SK-N-SH treated with all-trans-retinoic acid at 6 μM for 48 hours (cell line): ENCODE measurements around the gene AGPAT3.

Experiments used
- ATAC-seq: fragments of 200-7000 bp; cut with Tn5 transposase; 3 replicates; pipeline ENCODE4 v1.9.1; 2020; ENCODE audit warnings: mild to moderate bottlenecking, moderate library complexity
- ARNTL ChIP-seq: fragments of 450-650 bp; formaldehyde crosslinking; IDR thresholded peaks from 2 replicates; pipeline ENCODE4 v1.5.0; 2020; ENCODE audit warnings: low read depth, mild to moderate bottlenecking, moderate library complexity, borderline replicate concordance
- BACH2 ChIP-seq: fragments of 250-450 bp; sonication (Bioruptor Pico); IDR thresholded peaks from 2 replicates; pipeline ENCODE4 v1.9.0; 2021; ENCODE audit warnings: mild to moderate bottlenecking, borderline replicate concordance
- CSDC2 ChIP-seq: fragments of 250-450 bp; sonication (Bioruptor Pico); IDR thresholded peaks from 2 replicates; pipeline ENCODE4 v1.5.0; 2020; ENCODE audit warnings: mild to moderate bottlenecking, moderate library complexity
- CSRNP3 ChIP-seq: fragments of 250-450 bp; sonication (Bioruptor Pico); IDR thresholded peaks from 2 replicates; pipeline ENCODE4 v1.5.1; 2021; ENCODE audit warnings: mild to moderate bottlenecking, moderate library complexity
- ESRRG ChIP-seq: fragments of 250-450 bp; sonication (Bioruptor Pico); IDR thresholded peaks from 2 replicates; pipeline ENCODE4 v1.6.1; 2021; ENCODE audit warnings: mild to moderate bottlenecking
- GLIS3 ChIP-seq: fragments of 250-450 bp; sonication (Bioruptor Pico); IDR thresholded peaks from 2 replicates; pipeline ENCODE4 v1.5.0; 2020; ENCODE audit warnings: mild to moderate bottlenecking, moderate library complexity
- PATZ1 ChIP-seq: fragments of 250-450 bp; sonication (Bioruptor Pico); IDR thresholded peaks from 2 replicates; pipeline ENCODE4 v1.8.0; 2020; ENCODE audit warnings: mild to moderate bottlenecking, moderate library complexity, borderline replicate concordance
- PPARA ChIP-seq: fragments of 250-450 bp; sonication (Bioruptor Pico); IDR thresholded peaks from 2 replicates; pipeline ENCODE4 v1.5.0; 2020; ENCODE audit warnings: mild to moderate bottlenecking, borderline replicate concordance
- SNAI2 ChIP-seq: fragments of 250-450 bp; sonication (Bioruptor Pico); IDR thresholded peaks from 2 replicates; pipeline ENCODE4 v1.5.0; 2020; ENCODE audit warnings: mild to moderate bottlenecking, moderate library complexity
- TOX ChIP-seq: fragments of 250-450 bp; sonication (Bioruptor Pico); IDR thresholded peaks from 2 replicates; pipeline ENCODE4 v1.8.0; 2021; ENCODE audit warnings: mild to moderate bottlenecking, moderate library complexity, borderline replicate concordance
- ZC3H10 ChIP-seq: fragments of 250-450 bp; sonication (Bioruptor Pico); IDR thresholded peaks from 2 replicates; pipeline ENCODE4 v1.5.1; 2021; ENCODE audit warnings: mild to moderate bottlenecking, moderate library complexity
- ZFP30 ChIP-seq: fragments of 450-650 bp; formaldehyde crosslinking; IDR thresholded peaks from 2 replicates; pipeline ENCODE4 v1.5.0; 2022; ENCODE audit warnings: mild to moderate bottlenecking, moderate library complexity
- ZNF565 ChIP-seq: fragments of 450-650 bp; formaldehyde crosslinking; conservative IDR thresholded peaks from 2 replicates; pipeline ENCODE4 v1.5.0; 2020; ENCODE audit warnings: low read depth, mild to moderate bottlenecking, moderate library complexity
- ZNF70 ChIP-seq: fragments of 450-650 bp; formaldehyde crosslinking; IDR thresholded peaks from 2 replicates; pipeline ENCODE4 v1.5.0; 2020; ENCODE audit warnings: mild to moderate bottlenecking, moderate library complexity
- ZNF8 ChIP-seq: fragments of 450-650 bp; formaldehyde crosslinking; IDR thresholded peaks from 2 replicates; pipeline ENCODE4 v1.5.0; 2020; ENCODE audit warnings: mild to moderate bottlenecking, moderate library complexity
- TF ChIP-seq, protein P1 (sequence below): fragments of 250-450 bp; sonication (Bioruptor Pico); IDR thresholded peaks from 2 replicates; pipeline ENCODE4 v1.5.1; 2020; ENCODE audit warnings: low read depth, mild to moderate bottlenecking, moderate library complexity
- TF ChIP-seq, protein P2 (sequence below): fragments of 250-450 bp; sonication (Bioruptor Pico); IDR thresholded peaks from 2 replicates; pipeline ENCODE4 v1.5.0; 2020; ENCODE audit warnings: mild to moderate bottlenecking, moderate library complexity
- TF ChIP-seq, protein P3 (sequence below): fragments of 250-450 bp; sonication (Bioruptor Pico); IDR thresholded peaks from 2 replicates; pipeline ENCODE4 v1.8.0; 2021; ENCODE audit warnings: low read depth, mild to moderate bottlenecking, moderate library complexity, borderline replicate concordance

The AGPAT3 gene

DNA sequence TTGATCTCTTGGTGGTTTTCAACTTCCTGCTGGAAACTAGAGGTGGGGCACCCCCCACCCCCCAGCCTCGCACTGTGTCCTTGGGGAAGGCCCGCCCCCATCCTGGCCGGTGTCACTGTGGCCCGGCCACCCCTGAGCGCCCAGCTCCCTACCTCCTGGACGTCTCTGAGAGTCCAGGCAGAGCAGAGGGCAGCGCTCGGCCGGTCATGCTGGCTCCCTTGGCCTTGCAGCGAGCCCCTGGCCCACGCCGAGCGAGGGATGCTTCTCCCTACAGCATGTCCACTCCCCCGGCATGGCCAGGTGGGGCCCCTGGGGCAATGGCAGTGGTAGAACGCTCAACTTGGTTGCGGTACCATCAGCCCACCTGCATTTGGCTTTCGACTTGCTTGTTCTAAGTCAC is 118.4 kb downstream of the AGPAT3 start:
- TF ChIP-seq, protein P1, sequence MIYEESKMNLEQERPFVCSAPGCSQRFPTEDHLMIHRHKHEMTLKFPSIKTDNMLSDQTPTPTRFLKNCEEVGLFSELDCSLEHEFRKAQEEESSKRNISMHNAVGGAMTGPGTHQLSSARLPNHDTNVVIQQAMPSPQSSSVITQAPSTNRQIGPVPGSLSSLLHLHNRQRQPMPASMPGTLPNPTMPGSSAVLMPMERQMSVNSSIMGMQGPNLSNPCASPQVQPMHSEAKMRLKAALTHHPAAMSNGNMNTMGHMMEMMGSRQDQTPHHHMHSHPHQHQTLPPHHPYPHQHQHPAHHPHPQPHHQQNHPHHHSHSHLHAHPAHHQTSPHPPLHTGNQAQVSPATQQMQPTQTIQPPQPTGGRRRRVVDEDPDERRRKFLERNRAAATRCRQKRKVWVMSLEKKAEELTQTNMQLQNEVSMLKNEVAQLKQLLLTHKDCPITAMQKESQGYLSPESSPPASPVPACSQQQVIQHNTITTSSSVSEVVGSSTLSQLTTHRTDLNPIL = no peak
- TF ChIP-seq ZC3H10 (CRISPR knock-in tag) = no peak
- TF ChIP-seq ARNTL (CRISPR knock-in tag) = no peak
- ATAC-seq = no peak

- ATAC-seq = no peak
- TF ChIP-seq PATZ1 (CRISPR knock-in tag) (no peak), CSDC2 (CRISPR knock-in tag) (no peak), GLIS3 (CRISPR knock-in tag) (no peak), CSRNP3 (CRISPR knock-in tag) (no peak), ZNF565 (CRISPR knock-in tag) (no peak), ZFP30 (CRISPR knock-in tag) (no peak), ZNF8 (no peak)
- TF ChIP-seq, protein P2, sequence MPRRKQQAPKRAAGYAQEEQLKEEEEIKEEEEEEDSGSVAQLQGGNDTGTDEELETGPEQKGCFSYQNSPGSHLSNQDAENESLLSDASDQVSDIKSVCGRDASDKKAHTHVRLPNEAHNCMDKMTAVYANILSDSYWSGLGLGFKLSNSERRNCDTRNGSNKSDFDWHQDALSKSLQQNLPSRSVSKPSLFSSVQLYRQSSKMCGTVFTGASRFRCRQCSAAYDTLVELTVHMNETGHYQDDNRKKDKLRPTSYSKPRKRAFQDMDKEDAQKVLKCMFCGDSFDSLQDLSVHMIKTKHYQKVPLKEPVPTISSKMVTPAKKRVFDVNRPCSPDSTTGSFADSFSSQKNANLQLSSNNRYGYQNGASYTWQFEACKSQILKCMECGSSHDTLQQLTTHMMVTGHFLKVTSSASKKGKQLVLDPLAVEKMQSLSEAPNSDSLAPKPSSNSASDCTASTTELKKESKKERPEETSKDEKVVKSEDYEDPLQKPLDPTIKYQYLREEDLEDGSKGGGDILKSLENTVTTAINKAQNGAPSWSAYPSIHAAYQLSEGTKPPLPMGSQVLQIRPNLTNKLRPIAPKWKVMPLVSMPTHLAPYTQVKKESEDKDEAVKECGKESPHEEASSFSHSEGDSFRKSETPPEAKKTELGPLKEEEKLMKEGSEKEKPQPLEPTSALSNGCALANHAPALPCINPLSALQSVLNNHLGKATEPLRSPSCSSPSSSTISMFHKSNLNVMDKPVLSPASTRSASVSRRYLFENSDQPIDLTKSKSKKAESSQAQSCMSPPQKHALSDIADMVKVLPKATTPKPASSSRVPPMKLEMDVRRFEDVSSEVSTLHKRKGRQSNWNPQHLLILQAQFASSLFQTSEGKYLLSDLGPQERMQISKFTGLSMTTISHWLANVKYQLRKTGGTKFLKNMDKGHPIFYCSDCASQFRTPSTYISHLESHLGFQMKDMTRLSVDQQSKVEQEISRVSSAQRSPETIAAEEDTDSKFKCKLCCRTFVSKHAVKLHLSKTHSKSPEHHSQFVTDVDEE (CRISPR knock-in tag) = no peak
Measured at GRCh38 chr21:43983860-43984420, 118.9 kb downstream of the AGPAT3 start.

DNA sequence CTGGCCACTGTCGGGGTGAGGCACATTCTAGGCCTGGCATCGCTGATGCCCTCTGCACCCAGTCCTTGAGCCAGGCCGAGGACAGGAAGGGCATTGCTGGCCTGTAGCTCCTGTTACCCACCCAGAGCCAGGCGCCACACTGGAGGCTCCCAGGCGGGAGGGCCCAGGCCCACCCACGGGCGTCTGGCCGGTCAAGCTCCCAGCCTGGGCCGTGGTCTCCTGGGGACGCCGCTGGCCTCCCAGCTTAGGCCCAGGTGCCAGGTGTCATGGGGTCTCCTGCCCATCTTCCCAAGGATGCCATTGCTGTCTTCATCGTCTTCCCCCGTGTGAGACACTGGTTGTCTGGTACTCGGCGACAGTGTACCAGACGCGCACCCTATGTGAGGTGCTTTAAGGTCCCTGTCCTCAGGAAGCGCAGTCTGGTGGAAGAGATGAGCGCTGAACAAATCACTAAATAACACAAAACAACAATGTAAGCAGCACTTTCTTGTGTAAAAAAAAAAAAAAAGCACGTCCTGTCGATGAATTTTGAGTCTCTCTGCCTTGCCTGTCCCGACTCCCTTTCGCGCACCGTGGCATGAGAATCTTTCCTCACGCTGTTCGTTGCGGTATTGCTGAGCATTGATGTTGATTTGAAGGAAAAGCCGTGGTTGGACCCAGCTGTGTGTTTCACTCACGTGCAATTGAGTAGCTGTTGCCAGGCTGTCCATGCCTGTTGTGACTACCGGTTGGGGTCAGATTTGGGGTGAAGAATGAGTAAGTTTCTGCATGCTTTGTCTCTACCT is 120.1 kb downstream of the AGPAT3 start:
- ATAC-seq = no peak

More for the DNA sequence above, 120.1 kb downstream of the AGPAT3 start:
- TF ChIP-seq ZNF565 (CRISPR knock-in tag) (no peak), TOX (CRISPR knock-in tag) (no peak), ZNF70 (CRISPR knock-in tag) (no peak), SNAI2 (CRISPR knock-in tag) (no peak), ZNF8 (no peak), ESRRG (no peak), PPARA (CRISPR knock-in tag) (no peak), PATZ1 (CRISPR knock-in tag) (no peak), BACH2 (no peak)
- TF ChIP-seq, protein P3, sequence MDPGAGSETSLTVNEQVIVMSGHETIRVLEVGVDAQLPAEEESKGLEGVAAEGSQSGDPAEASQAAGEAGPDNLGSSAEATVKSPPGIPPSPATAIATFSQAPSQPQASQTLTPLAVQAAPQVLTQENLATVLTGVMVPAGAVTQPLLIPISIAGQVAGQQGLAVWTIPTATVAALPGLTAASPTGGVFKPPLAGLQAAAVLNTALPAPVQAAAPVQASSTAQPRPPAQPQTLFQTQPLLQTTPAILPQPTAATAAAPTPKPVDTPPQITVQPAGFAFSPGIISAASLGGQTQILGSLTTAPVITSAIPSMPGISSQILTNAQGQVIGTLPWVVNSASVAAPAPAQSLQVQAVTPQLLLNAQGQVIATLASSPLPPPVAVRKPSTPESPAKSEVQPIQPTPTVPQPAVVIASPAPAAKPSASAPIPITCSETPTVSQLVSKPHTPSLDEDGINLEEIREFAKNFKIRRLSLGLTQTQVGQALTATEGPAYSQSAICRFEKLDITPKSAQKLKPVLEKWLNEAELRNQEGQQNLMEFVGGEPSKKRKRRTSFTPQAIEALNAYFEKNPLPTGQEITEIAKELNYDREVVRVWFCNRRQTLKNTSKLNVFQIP (CRISPR knock-in tag) = no peak
- TF ChIP-seq, protein P1 = no peak
- TF ChIP-seq, all 23 proteins: peak for 0
